HG02571 (cell line): ENCODE data around the gene ZMIZ1.
A peak's percentile ranks its signal among the peaks of the same experiment; 100 is the strongest.

Source experiments
- ATAC-seq: cut with Tn5 transposase; IDR thresholded peaks from one replicate; pipeline ENCODE4 v1.9.1; 2021; ENCODE audit warnings: mild to moderate bottlenecking, moderate library complexity; ENCODE audit not compliant: unreplicated experiment

ZMIZ1 gene

DNA sequence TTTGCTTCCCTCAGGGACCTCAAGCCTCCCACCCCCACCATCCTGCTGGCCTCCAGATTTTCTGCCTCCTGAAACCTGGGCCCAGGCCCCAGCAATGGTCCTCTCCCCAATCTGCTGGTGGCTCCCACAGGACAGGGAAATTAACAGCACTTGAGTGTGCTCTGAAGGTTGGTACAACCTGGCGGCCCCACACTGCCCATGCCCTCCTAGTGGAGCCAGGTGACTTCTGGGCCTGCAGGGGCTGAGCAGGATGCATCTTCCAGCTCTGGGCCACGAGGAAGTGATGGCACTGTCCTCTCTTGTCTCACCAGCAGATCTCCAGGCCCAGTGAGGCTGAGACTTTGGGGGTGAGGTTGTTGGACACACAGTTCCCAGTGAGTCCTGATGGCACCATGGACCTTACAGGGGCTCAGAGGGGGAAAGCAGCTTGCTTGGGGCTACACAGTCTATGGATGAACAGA lies 3.6 kb upstream of the ZMIZ1 start:
- no peak for ATAC-seq

- ATAC-seq = no peak
Observed at GRCh38 chr10:79065853-79066252, 2.9 kb upstream of the ZMIZ1 start.

DNA sequence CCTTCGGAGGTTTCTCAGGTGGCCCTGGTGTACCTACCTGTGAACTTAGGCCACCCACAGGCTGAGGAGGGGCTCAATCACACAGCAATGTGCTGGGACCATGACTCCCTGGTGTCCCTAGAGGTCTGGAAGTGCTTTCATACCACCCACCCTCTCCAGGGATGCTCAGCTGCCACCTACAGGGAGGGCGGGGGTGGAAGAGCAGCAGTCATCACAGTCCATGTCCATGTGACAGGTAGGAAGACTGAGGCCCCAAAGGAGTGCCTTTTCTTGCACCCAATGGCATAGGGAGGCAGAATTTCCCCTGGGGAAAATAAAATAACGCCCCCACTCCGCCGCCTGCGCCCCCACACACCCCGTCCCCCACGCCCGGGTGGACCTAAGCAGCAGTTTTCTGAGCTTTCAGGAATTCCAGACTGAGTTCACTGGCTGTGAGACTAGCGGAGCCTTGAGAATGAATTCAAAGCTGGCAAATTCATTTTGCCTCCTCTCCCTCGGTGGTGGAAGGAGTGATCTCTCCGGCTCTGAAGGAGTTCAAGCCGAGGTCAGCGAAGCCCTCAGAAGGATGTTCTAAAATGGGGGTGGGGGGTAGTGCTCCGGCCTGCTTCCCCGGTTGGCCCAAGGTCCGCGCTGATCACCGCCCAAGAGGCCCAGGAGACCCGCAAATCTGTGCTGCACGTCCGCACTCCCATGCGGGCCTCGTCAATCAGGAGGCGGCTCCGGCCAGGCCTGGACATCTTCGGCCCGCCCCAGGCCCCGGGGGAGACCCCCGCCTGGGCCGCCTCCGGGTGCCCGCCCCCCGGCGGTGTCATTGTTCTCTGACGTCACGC lies 2.1 kb upstream of the ZMIZ1 start:
- no peak for ATAC-seq

DNA sequence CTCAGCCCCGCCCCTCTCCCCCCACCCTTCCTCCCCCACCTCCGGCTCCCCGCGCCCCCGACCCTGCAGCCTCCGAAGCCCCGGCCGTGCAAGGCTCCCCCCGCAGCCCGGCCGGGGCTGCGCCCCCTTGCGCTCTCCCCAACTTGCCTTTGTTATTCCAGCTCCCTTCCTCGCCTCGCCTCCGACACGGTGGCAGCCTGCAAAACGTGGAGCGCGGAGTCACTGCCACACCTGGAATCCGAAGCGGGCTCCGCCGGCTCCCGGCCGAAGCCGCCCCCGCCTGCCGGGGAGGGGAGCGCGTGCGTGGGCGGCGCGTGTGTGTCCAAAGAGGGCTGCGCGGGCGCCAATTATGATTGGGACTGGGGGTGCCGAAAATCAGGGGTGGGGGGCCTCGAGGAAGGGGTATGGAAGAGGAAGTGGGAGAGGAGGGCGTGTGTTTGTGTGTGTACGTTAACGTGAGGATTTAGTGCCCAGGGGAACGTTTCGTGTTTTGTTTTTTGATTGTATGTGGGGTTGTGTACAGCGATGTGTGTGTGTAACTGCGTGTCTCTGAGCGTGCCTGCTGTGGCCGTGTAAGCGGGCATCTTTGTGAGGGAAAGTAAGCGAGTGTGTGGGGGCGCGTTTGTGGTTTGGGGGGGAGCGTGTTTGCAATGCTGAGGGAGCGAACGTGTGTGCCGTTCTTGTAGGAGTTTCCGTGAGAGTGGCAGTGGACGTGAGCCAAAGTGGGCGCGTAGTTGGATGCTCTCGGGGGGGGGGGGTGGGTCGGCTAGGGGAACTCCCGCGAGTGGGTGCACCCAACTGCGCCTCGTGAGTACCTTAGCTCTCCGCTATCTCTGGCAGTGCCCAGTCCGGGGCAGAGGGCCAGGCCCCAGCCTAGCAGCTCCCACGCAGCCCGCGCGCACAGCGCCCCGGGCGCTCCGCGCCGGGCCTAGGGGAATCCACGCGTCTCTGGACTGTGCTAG lies 1.2 kb upstream of the ZMIZ1 start:
- no peak for ATAC-seq

- no peak for ATAC-seq
Observed at GRCh38 chr10:79068203-79068561, 584 bp upstream of the ZMIZ1 start.

GRCh38 chr10:79069325-79070080 lies 737 bp downstream of the ZMIZ1 start:
- peak; percentile 8 for ATAC-seq

DNA sequence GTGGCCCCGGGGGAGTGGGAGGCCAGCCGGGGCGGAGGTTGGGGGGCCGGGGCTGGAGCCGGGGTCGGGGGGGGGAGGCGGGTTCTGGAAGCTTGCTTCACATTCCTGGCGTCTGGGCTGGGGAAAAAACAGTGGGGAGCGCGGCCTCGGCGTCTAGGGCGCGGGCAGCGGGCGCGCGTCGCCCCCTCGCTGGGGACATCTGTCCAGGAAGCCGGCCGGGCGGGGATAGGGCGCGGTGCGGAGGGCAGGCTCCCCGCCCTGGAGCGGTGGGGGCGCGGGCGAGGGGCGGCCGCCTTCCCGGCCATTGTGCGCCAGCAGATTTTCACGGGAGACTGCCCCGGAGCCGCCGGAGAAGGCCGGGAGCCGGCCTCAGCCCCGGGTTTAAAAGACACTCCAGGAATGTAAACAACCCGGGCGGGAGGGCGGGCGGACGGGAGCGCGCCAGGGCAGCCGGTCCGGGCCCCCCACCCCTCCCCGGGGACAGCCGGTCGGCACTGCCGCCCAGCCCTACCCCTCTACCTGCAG lies 1.4 kb downstream of the ZMIZ1 start:
- ATAC-seq = no peak

DNA sequence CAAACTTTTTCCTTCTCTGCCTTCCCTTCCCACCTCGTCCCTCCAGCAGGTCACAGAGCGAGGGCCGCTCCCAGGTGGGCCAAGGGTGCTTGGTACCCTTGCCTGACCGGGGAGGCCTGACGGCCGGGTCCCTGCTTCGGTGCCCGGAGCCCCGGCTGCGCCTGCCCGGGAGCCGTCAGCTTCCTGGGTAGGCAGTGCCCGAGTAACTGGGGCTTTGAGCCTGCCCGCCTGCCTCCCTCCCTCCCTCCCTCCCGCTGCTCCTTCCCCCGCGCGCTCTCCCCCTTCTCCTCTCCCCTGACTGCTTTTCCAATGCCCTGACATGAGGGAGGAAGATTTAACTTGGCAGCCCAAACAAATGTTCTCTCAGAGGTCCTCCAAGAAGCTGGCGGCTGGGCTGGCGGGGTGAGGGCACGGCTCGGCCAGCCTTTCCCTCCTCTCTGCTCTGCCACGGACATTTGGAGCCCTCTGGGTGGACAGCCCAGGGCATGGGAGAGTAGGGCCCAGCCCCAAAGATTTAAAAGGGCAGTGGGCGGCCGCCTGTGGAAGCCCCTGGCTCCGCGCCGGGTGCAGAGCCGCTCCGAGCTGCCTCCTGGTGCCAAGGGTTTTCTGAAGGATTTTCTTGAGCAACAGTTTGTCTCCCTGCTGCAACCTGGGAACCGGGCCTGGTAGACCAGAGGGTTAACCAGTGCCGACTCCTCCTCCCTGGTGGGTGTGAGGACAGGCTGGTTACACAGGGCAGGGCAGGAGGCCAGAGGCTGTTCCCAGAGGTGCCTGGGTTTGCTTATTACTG lies 2.0 kb downstream of the ZMIZ1 start:
- no peak for ATAC-seq

GRCh38 chr10:79071396-79071923 lies 2.7 kb downstream of the ZMIZ1 start:
- ATAC-seq = no peak

GRCh38 chr10:79072041-79072441 lies 3.3 kb downstream of the ZMIZ1 start:
- ATAC-seq = no peak

GRCh38 chr10:79072994-79073645 lies 4.4 kb downstream of the ZMIZ1 start:
- ATAC-seq = no peak

- ATAC-seq = no peak
Observed at GRCh38 chr10:79073784-79074432, 5.1 kb downstream of the ZMIZ1 start.

GRCh38 chr10:79074732-79075131 lies 6.0 kb downstream of the ZMIZ1 start:
- ATAC-seq = no peak

DNA sequence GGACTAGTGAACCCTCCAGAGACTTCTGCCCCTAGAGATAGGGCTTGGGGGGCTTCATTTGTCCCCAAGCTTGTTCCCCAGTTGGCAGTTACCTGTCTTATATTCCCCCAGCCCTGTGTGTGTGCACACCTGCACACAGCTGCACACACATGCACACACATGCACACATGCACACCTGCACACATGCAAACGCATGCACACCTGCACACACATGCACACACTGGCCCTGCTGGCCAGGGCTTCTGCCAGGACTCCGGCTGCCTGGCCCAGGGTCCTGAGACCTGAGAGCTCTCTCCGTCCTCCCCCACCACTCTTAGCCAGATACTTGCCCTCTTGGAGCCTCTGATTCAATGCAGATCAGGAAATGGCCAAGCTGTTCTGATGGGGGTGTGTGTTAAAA lies 6.7 kb downstream of the ZMIZ1 start:
- ATAC-seq = no peak

DNA sequence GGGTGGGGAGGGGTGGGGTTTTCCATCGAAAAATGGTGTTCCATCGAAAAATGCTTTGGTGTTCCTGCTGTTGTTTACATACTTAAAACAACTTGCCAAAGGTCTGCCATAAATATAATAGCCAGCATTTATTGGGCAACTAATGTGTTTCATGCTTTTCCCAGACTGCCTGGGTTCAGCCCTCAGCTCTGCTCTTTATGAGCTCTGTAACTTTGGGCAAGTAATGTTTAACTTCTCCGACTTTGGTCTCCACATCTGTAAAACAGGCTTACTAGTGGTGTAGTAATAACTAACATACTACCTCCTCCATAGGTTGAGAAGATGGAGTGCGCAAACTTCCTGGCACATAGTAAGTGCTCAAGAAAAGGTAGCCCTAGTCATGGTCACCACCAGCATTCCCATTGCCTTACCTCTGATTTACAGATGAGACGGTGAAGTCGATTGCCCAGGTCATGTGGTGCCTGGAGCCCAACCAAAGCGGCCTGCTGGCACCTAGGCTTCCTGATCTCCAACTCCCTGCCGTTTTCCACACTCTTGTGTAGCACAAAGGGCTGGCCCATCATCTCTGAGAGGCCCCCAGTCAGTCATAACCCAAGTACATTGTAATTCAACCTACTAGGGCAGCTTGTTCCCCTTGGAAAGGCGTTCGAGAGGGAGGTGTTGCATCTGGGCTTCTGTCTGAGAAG lies 8.9 kb downstream of the ZMIZ1 start:
- ATAC-seq = no peak

GRCh38 chr10:79078367-79079053 lies 9.7 kb downstream of the ZMIZ1 start:
- no peak for ATAC-seq

DNA sequence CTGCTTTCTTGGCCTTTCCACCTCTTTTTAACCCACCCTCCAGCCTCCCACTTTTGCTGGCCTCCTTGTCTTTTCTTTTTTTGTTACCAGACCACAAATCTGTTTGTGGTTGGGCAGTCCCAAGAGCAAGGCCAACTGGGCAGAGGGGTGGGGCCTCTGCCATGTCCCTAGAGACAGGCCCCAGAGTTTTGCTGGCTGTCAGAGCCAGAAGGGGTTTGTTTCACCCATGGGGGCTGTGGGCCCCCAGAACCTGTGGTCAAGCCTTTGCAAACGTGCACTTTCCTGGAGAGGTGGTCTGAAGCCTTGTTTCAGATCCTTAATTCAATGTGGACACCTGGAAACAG lies 10.3 kb downstream of the ZMIZ1 start:
- no peak for ATAC-seq
